GM19239 (cell line): ENCODE measurements around the gene NDC1.

Source experiments
- DNase-seq: peaks from one replicate; pipeline ENCODE4 v3.0.0; 2011; ENCODE audit warnings: low spot score; ENCODE audit not compliant: insufficient read length
- FAIRE-seq: peaks from 2 replicates; lab custom pipeline; 2011; peaks lifted over from hg19 to GRCh38; lab: Jason Lieb, UNC

NDC1 gene

DNA sequence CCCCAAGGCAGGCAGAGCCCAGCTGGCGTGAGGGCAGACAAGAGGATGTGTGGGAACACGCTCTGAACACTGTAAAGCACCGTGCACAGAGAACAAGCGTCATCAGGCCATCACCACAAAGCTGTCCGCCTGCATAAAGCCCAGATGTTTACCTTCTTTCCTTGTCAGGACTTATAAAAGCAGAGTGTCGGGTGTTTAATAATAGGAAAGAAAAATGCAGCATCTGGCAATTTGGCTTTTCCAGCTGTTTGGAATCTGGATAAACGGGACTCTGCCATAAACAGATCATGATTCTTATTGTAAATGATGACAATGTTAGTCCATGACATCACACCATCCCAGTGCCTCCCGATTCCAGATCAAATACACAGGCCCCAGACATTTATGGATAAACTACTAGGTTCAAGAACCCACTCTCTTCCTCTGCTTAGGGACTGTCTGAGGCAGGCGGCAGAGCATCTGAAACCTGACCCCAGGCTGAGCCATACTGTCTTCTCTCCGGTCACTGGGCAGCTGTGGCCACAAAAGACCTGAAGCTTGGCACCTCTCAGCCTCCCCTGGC lies 103.4 kb downstream of the NDC1 start:
- FAIRE-seq: no peak

DNA sequence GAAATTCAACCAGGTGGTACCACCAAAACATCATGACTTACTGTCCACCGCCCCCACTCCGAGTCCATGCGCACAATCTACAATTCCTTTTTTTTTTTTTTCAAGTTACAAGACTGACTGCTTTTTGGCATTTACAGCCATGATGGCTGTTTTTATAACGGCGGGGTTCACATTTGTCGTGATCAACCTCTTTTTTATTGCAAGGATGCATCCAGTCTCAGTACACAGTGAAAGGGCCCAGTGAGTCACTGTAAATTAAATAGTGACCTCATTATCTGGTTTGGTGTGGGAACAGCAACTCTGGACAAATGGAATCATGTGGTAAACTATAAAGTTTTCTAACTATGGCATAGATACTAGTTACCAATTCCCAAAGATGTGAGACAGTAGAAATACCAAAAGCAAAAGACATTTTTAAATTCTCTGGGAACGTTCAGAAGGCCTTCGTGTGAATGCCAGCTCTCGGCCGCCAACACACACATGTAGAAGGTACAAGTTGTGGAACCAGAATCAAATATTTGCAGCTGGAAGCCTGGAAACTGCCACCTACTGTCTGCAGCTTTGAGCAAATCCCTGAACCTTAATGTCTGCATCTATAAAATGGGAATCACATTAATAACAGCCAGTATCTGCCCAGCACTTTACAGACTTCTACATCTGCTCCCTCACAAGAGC lies 104.0 kb downstream of the NDC1 start:
- no peak for FAIRE-seq
- DNase-seq: no peak

More for the DNA sequence above, 103.4 kb downstream of the NDC1 start:
- no peak for DNase-seq

DNA sequence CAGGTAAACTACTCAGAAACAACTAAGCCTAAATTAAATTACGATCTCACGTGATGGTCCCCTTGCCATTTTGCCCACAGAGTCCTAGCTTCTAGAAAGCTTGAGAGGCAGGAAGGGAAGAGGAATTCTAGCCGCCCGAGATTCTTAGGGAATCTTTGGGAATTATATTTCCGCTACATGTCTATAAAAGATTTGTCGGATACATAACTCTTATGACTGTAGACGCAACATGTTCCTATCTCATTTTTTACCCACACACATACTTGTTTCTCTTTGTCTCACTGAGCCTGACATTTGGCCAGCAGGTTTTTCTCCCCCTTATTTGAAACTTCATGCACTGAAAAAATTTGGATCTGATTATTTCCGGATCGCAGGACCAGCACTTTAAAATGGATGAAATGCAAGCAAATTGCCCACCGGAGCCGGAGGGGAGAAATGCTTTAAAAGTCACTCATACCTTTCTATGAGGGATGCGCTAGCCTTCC lies 104.6 kb downstream of the NDC1 start:
- FAIRE-seq (no peak), DNase-seq (no peak)

DNA sequence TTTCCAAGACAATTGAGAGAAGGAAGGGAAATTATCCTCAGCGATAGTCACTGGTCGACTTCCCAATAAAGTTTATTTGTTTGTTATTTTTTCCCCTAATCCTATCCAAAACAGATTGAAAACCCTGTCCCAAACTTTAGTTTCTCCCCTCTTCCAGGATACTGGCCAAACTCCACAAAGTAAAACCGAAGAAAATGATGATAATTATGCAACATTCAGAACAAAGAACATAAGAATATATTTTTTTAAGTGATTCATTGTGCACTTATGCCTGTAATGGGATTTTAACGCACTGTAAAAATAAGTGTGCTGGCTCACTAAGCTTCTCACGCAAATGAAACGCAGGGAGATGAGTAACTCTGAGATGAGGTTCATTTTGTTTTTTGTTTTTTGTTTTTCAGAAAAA lies 105.2 kb downstream of the NDC1 start:
- DNase-seq (no peak), FAIRE-seq (no peak)

DNA sequence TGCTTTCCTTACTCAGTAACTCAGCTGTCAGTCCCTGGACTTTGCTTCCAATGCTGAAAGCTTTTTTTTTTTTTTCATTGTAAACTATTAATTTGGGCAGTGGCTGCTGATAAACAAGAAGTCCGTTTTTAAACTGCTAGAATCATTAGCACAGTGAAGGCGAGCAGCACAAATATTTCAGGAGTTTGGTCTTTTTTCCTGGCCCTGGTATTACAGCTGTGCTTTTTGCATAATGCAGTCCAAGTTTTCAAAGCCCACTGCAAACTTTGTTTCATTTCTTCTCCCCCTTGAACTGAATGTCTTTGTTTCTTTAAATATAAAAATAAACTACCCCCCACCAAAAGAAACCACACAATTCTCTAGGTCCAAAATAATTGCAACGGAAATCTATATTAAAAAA lies 105.7 kb downstream of the NDC1 start:
- no peak for DNase-seq

DNA sequence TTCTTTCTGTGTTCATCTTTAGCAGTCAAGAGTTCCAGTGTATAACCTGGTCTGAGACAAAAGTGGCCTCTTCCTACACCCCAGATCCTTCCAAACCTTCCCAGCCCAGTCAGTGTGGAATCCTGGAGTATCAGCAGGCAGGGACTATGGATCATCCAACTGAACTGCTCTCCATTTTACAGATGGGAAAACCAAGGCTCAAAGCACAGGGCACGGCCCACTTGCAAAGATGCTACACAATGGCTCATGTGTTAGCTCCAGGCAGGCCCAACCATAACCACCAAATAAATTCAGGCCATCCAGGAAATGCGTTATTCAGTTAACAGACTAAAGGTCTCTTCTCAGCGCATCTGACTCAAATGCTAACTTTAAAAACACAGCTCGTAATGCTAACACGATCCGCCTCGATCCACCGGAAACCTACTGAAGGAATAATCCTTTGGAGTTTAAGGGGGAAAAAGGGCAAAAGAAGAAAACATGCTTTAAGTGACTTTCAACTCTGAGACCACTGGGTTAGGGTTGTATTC lies 106.3 kb downstream of the NDC1 start:
- no peak for DNase-seq
- FAIRE-seq: no peak

More for the DNA sequence above, 105.7 kb downstream of the NDC1 start:
- no peak for FAIRE-seq

DNA sequence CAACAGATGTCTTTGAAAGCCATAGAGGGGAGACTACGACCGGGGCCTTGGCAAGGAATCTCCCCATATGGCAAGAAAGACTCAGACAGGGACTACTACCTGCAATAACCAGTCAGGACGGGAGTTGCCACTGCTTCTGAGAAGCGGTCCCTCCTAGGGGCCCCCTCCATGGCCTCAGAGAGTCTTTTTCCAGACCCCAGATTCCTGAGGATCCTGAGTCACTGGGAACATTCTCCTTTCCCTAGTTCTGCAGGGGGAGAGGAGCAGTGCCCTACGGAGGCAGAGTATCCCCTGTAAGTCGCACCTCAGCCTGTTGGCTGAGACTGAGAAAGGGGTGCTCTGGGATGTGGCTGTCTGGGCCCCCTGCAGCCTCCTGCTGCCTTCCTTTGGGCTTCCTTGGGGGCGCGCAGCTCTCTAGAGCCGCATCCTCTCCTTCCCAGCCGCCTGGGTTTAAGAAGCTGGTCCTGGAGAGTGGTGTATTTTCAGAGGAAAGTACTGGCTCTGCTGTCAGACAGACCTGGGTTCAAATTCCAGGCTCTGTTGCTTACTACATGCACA lies 107.0 kb downstream of the NDC1 start:
- FAIRE-seq (no peak), DNase-seq (no peak)

DNA sequence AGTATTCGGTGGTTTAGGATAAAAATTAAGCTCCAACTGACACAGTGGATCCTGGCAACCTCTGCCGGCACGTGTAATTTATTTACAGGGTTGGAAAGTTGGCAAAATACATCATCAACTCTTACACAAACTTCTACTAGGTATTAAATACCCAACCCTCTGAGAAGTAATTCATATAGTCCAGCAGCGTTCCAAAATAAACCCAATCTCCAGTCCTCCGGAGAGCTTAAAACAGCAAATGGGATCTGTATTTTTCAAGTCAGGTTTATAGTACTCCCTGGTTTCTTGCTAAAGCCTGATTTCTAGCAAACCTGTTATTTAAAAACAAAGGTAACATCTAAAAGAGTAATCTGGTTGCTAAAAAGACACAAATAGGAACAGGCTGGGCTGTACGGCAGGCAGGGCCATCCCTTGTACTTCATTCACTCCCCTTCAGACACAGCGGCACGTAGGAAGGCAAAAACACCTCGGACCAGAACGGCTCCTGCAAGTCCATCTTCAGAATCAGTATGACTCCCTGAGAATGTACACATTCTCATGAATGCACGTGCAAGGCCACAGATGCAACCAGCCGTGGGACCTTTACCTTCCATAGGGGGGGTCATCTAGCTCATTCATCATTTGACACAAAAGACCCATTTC lies 107.8 kb downstream of the NDC1 start:
- DNase-seq (no peak), FAIRE-seq (no peak)

DNA sequence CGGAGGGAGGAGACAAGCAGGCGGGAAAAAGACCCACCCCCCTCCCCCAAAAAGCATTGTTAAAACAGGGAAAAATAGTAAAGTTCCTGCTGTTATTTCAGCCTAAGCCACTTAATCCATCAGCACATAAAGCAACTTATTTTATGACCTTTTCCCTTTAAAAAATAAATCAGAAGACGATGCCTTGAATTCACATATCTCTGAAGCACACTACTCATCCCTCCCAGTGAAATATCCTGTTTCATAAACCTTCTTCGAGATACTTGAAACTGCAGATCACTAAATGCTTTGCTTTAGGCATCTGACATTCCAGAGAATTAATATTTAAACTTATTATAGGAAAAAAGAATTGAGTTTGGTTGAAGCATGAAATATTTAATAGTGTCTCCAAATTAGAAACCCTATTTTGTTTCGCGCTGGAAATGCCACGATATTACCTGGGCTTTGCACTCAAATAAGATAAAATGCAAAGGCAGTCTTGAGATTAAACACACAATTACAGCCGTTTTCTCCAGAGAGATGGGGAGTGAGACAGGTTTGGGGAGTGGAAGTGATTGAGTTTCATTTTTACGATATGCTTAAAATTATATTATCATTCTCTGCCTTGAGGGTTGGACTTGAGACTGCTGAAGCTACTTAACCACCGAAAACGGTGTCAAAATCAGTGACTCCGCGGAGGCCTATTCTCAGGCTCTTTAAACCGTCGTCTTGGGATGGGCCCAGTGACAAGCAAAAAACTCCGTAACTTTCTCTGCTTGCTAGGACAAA lies 108.5 kb downstream of the NDC1 start:
- FAIRE-seq: no peak
- no peak for DNase-seq

DNA sequence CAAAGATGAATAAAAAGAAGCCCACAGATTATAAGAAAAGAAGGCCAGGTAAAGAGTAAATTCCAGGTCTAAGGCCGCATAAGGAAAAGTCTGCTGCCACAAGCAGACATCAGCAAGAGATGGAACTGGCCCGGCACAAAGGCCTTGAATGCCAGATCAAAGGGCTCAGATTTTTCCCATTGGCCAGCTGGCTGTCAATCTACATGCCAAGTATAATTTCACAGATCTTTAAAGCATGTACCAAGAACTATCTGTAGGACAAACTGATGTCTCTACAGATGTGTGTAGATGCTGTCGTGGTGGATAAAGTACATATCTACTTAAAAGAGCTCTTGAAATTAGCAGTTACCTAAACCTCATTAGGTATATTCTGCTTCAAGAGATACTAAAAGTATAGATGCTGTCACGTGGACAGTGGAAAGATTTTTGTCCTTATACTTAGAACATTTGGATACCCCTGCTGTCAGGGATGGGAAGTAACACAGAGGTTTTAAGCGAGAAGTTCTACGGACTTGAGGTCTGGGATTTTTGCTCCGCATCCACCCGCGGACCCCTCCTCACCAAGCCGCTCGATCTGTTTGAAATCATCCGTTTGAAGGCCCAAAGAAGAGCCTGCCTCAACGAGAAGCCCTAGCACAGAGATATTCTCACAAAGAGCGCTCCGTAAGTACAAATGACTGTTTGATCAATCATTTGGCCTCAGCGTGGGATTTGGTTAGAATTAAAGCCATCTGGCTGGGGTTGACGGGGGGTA lies 109.2 kb downstream of the NDC1 start:
- DNase-seq (no peak), FAIRE-seq (no peak)

DNA sequence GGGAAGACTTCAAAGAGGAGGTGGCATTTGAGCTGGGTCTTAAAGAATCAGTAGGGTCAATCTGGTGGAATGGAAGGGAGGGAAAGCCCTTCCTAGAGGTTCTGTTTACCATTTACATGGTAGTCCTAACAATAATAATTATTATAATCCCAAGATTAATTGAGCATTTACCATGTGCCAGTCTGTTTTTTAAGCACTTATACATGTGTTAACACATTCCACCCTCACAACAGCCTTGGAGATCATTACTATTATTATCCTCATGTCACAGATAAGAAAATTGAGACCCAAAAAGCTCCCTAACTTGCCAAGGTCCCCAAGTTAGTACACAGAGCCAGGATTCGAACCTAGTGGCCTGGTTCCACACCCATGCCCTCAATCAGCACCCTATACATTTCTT lies 109.9 kb downstream of the NDC1 start:
- no peak for DNase-seq
- FAIRE-seq: no peak

DNA sequence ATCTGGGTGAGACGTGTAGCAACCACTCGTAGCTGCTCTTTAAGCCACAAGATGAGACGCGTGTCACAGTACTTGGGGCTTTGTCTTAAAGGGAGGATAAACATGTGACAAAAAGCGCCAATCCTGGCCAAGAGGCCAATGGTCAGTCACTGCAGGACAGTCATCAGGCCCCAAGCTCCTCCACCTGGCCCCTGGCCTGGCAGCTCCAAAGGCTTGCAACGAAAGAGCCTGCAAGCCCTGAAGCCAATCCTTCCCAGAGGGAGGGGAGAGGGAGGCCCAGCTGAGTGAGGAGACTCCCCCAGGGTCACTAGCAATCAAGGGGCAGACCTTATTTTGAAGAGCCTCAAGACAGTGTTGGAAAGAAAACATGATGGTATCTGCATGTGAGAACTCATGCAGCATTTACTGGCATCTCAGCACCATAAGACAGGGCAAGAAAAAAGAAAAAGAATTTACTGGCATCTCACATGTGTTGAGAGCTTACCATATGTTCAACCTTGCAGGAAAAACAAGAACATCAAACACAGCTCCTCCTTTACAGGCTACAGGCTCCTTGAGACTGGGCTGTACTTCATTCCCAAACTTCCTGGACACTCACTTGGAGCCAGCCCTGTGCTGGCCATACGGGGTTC lies 110.5 kb downstream of the NDC1 start:
- DNase-seq (no peak), FAIRE-seq (no peak)

DNA sequence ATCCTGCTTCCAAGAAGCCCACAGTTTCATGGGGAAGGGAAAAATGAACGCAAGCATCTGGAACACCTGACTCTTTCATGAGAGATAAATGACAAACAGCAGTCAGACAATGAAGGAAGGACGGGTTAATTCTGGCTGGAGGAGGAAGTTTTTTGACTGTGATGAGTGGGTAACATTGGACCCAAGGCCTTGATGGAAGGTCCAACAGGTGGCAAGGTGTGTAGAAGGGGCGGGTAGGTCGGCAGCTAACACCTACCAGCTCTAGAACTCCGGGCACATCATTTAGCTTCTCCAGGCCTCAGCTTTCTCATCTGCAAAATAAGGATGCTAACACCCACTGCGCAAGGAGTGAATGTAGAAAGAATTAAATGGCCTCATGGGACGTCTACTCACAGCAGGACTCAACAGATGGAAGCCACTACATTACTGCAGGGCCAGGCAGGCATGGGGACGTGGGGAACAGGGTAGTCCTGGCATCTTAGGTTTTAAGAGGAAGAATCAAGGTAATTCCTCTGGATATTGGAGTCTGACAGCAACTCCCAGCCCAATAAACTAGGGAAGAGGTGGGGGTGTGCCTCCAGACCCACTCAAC lies 112.0 kb downstream of the NDC1 start:
- DNase-seq: no peak
- no peak for FAIRE-seq

DNA sequence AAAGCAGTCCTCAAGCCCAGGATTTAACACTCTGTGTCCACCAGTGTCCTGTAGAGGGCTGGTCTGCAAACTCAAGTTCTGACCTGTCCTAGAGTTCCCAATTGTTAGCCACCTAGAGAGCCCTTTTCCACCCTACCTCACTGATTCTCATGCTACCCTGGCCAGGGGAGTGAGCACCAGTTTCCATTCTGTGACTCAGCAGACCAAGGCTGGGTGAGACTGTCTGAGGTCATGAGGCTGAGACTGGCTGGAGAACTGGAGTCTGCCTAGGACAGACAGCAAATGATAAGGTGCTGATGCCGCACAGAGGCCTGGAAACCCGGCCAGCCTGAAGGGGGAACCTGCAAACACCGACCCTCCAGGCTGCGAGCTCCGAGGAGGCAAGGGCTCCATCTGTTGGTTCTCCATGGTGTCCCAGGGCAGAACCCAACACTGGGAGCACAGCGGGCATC lies 112.8 kb downstream of the NDC1 start:
- DNase-seq (no peak), FAIRE-seq (no peak)

DNA sequence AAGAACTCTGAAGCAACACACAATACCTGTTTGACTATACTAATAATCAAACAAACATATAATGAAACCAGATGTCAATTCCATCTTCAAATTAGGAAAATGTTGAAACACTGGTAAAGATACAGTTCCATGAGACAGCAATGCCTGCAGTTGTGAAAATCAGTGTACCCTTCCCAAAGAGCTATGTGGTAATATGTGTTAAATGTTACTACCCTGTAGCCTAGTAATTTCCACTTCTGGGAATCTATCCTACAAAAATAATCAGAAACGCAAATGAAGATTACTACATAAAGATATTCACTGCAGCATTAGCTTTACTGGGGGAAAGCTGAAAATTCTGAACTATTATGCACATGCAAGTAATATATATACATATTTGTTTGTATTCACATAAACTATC lies 116.1 kb downstream of the NDC1 start:
- FAIRE-seq (no peak), DNase-seq (no peak)

DNA sequence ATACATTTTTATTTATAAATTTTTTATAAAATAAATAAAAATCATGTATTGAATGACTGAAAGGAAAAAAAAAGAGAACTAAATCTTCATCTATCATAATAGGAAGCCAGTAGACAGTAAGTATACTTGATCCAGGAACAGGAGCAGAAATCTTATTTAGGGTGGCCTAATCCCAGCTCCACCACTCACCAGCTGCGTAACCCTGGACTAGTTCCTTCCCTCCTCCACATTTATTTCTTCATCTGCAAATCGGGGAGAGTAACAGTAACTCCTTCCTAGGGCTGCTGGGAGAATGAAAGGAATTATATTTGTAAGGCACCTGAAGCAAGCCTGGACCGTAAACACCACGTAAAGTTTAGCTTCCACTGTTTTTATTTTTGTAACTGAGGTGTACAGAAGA lies 117.0 kb downstream of the NDC1 start:
- DNase-seq (no peak), FAIRE-seq (no peak)

DNA sequence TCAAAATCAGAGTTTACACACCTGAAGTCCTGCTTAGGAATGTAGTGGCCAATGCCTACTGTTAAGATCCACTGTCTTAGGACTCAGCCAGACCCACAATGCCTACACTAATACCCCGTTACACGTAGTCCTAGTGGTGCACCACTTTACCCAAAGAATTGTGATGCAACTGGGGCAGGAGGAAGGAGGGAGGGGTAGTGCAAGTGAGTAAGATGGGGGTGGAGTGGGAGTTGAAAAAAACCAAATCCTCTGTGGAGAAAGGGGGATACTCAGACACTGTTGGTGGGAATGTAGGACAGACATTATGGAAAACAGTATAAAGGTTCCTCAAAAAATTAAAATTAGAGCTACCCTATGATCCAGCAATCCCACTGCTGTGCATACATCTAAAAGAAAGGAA lies 118.6 kb downstream of the NDC1 start:
- no peak for DNase-seq
- FAIRE-seq: no peak

DNA sequence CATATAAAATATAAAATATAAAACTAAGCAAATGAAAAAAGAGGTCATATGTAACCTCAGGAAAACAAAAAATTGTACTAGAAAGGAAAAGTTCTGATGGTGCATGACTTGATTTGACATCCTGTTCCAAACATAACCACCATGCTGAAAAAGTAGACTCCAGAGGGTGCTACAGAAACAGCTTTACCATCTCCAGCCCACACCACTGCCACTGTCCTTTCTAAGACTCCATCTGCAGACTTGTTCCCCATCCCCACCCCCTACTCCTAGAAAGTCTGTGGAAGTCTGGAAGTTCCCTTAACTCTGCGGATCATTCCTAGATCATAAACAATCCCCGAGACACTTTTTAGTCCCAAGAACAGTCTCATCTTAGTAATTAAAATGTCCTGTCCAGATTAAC lies 119.7 kb downstream of the NDC1 start:
- FAIRE-seq (no peak), DNase-seq (no peak)
